Mucosa of descending colon (tissue), 3 donors: ENCODE measurements around the gene TRAPPC3. TPM values are rescaled to one million over a fixed set of nuclear protein-coding genes. Genes with fewer than 3 reads are reported as not detected.

Experiments used
- ATAC-seq: fragments of 200-7000 bp; cut with Tn5 transposase; one replicate; pipeline ENCODE4 v1.9.1; 2020; ENCODE audit warnings: mild to moderate bottlenecking, moderate library complexity
- DNase-seq, 3 donors: peaks; one replicate each; pipeline ENCODE4 v3.0.0-alpha.2; 2020
- H3K36me3 ChIP-seq: fragments of 200-600 bp; one replicate; pipeline ENCODE4 v1.8.0; 2021; ENCODE audit warnings: low read depth, mild to moderate bottlenecking
- H3K4me1 ChIP-seq: fragments of 200-600 bp; one replicate; pipeline ENCODE4 v1.8.0; 2021; ENCODE audit warnings: low read depth, mild to moderate bottlenecking
- H3K4me3 ChIP-seq: fragments of 200-600 bp; one replicate; pipeline ENCODE4 v1.8.0; 2021; ENCODE audit warnings: mild to moderate bottlenecking
- H3K9me3 ChIP-seq: fragments of 200-600 bp; one replicate; pipeline ENCODE4 v1.8.0; 2021; ENCODE audit warnings: mild to moderate bottlenecking
- intact Hi-C, 2 donors: fragments of 100-400 bp; cut with DNase I in 1 of 2; cut with micrococcal nuclease in 1 of 2; formaldehyde crosslinking; loops; one replicate each; pipeline versions ENCODE4 v1.11.0 to v1.11.1; 2022; cut with DNase I, micrococcal nuclease
- total RNA-seq, 3 donors: library from RNA; stranded (reverse); fragmentation: NEBNext Ultra II Directional in 2 of 3; extraction: Animal tissue kit (Norgen Biotek cat#: 25700) in 2 of 3; gene quantifications; one replicate each; pipeline versions ENCODE4 v1.2.1 to v1.2.4, GENCODE V29; 2021 to 2023
- TF ChIP-seq, protein P1 (sequence below): fragments of 200-600 bp; IDR thresholded peaks from one replicate; pipeline ENCODE4 v1.8.0; 2022; ENCODE audit warnings: antibody characterized with exemption, mild to moderate bottlenecking
- donor health status: DM: no; HTN: no; CAD: no; lungs with moderate emphysema.
- donor health status: DM: no; HTN: no; CAD: no.
- donor health status: DM: no; HTN: yes; CAD: no.

TRAPPC3 gene
- total RNA-seq, 3 donors from 2014 or later: 55.7 to 86.6 (median 57.7) TPM

DNA sequence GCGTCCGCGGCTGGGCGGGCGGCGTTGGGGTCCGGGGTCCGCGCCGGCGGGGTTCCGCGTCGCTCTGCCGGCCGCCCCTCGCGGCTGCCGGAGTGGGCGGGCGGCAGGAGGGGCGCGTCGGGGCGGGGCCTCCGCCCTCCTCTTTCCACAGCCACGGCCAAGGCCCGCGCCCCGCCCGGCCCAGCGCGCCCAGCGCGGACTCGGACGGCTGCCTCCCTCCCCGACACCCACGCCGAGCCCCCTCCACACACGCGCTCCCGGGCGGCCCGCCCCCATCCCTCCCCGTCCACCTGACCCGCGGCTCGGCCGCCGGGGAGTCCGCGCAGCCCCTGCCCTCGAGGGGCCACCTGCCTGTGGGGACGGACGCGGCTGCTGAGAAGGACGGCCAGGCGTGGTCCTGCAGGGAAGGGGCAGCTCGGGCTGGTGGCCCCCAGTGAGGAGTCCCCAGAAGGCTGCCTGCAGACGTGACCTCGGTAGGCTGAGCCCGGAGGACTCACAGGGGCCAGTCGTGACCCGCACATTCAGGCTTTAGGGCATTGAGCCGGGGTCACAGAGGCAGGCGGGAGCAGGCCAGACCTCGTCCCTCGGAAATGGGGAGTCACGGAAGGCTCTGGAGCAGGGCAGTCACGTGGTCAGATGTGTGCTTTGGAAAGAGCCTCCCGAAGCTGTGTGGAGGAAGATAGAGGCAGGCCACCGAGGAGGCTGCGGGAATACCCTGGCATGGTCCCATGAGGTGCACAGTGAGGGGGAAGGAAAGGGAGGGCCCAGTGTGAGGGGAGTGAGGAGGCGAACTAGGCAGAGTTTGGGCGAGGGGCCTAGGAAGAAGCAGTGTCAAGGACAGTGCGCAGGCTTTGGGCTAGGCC, 23.9 kb downstream of the TRAPPC3 start, which contains the start of gene COL8A2:
TSS of gene COL8A2 (minus strand) at position 94 of the 863 bp plus-strand sequence. CDS start 24,980 bp downstream, outside the sequence.
- Histone ChIP-seq H3K4me3 (no peak within 1 kb of the TSS), H3K36me3 (no peaks in the 10 kb centered on the region), H3K9me3 (no peaks in the 10 kb centered on the region), H3K4me1 (peaks cover 8% of the 10 kb centered on the region)
- ATAC-seq (peak; percentile 43), DNase-seq (no peak)
- intact Hi-C loops: no loop called here
- TF ChIP-seq, protein P1, sequence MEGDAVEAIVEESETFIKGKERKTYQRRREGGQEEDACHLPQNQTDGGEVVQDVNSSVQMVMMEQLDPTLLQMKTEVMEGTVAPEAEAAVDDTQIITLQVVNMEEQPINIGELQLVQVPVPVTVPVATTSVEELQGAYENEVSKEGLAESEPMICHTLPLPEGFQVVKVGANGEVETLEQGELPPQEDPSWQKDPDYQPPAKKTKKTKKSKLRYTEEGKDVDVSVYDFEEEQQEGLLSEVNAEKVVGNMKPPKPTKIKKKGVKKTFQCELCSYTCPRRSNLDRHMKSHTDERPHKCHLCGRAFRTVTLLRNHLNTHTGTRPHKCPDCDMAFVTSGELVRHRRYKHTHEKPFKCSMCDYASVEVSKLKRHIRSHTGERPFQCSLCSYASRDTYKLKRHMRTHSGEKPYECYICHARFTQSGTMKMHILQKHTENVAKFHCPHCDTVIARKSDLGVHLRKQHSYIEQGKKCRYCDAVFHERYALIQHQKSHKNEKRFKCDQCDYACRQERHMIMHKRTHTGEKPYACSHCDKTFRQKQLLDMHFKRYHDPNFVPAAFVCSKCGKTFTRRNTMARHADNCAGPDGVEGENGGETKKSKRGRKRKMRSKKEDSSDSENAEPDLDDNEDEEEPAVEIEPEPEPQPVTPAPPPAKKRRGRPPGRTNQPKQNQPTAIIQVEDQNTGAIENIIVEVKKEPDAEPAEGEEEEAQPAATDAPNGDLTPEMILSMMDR: no peak

DNA sequence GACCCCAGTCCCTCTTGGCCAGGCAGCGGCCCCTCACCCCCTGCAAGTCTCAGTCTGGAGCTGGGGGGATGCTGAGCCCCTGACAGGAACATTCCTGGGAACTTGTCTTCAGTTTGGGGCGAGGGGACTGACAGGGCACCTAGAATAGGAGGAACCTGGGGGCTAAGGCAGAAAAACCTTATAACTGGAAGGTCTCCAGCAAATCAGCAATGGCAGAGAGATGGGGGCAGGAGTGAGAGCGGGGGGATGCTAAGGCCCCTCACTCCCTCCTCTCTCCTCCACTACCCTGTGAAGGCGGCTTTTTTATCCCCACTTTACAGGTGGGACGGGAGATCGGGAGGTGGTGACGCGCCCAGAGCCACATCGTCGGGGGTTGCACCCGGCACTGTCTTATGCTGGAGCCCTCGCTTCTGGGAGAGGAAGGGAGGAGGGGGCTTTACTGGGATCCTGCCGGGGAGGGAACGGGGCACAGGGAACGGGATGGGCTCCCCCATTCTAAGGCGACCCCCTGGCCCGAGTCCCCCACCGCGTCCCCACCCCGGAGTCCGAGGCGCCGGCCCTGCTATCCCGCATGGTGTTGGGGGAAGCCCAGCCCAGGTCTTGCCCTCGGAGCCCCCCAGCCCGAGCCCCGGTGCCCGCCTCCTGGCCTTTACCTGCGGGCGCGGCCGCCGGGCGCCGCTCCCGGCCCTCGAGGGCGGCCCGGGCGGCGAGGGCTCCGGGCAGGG, 24.7 kb downstream of the TRAPPC3 start:
- Histone ChIP-seq H3K9me3 (no peaks in the 10 kb centered on the region), H3K36me3 (no peaks in the 10 kb centered on the region), H3K4me3 (no peak overlapping the region), H3K4me1 (peaks cover 8% of the 10 kb centered on the region)
- TF ChIP-seq, protein P1: no peak
- intact Hi-C loops: no loop called here
- DNase-seq (no peak), ATAC-seq (no peak)

DNA sequence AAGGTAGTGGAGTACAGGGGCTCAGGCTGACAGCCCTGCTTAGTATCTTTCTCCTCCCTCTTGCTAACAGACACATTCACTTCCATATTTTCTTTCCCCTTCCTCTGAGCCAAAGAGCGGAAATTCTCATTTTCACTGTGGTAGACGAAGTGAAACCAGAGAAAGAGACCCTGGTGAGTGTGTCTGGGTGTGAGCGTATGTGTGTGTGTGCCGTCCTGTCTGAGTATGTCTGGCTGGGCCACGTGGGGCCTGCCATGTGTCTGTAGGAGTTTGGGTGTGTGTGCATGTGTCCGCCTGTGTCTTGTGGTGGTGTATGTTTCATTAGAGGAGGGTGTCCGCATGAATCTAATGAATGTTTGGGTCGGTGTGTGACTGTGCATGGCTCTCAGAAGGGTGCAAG, 25.9 kb downstream of the TRAPPC3 start:
- intact Hi-C loops: no loop called here

DNA sequence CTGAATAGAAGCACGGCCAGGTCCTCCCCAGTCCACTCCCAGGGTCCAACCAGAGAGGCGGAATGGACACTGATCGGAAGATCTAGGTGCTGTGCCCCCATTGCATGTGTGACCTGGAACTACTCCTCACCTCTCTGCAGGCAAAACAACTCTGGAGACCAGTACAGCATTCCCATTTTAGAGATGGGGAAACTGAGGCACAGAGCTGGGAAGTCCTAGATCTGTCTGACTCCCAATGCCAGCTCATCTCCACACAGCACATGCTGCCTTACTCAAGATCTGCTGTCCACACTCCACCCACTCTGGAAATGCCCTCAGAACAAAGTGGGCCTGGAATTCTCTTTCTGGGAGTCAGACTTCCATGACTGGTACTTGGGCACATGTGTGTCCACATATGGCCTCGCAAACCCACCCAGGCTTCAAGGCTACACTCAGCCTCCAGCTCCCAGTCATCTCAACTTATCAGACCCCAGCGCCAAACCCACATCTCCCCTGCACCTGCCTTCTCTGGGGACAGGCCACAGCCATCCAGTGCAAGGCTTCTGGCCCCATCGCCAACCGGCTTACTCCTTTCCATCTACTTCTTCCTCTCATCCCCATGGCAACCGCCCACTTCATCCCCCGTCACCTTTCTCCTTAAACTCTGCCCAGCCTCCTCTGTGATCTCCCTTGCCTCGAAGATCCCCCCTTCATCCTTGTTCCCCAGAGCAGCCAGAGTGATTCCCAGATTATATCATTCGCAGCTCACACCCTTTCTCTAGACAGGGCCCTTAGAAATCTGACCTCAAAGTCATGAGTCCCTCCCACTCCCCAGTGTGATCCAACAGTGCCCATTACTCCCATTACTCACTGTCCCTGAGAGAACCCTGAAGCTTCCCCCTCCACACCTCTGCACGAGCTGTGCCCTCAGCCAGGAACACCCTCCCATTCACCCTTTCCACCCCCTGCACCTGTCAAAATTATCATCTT, 26.9 kb downstream of the TRAPPC3 start:
- ATAC-seq (no peak), DNase-seq (no peak)
- H3K4me1 ChIP-seq: peaks cover 8% of the 10 kb centered on the region
- H3K36me3 ChIP-seq: no peaks in the 10 kb centered on the region
- no peak overlapping the region for H3K4me3 ChIP-seq
- H3K9me3 ChIP-seq: no peaks in the 10 kb centered on the region
- intact Hi-C loops: no loop called here
- TF ChIP-seq, protein P1: no peak

More for the DNA sequence above, 25.9 kb downstream of the TRAPPC3 start:
- DNase-seq (peak in 1 of 3 donors; percentile 37), ATAC-seq (peak; percentile 52)
- TF ChIP-seq, protein P1: no peak
- no peak overlapping the region for H3K4me3 ChIP-seq
- peaks cover 8% of the 10 kb centered on the region for H3K4me1 ChIP-seq
- H3K9me3 ChIP-seq: no peaks in the 10 kb centered on the region
- H3K36me3 ChIP-seq: no peaks in the 10 kb centered on the region

DNA sequence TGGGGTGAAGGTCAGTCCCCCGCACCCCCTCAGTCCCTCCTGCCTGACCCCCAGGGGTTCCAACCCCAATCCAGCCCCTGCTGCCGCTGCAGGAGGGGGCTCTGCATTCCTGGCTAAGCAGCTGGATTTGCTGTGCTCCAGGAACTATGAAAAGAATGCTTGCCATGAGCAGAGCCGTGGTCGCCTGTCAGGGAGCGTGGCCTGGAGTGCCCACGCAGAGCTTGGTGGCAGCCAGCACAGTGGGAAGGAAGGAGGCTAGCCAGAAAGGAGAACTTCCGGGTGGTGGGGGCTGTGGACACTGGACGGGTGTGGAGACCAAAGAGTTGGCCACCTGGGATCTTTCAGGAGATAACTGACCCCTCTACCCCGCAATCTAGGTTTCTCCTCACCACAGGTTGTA, 29.8 kb downstream of the TRAPPC3 start:
- TF ChIP-seq, protein P1: no peak
- ATAC-seq (no peak), DNase-seq (no peak)
- H3K4me1 ChIP-seq: peaks cover 3% of the 10 kb centered on the region
- intact Hi-C loops: no loop called here
- no peaks in the 10 kb centered on the region for H3K9me3 ChIP-seq
- H3K4me3 ChIP-seq: no peak overlapping the region
- H3K36me3 ChIP-seq: no peaks in the 10 kb centered on the region
